OCI-LY7 (cell line): Measurements from ENCODE around the gene ENOX1. TPM values are rescaled to one million over a fixed set of nuclear protein-coding genes. Genes with fewer than 3 reads are reported as not detected.

Experiments used
- BruUV-seq: library from RNA; stranded (reverse); fragments of 400-500 nt; replicated peaks from 2 replicates; lab custom pipeline; 2021; lab: Mats Ljungman, UMichigan
- CTCF ChIA-PET: fragments of 300-600 bp; sonication (Branson Sonifier 250); formaldehyde crosslinking; loops from one replicate; lab custom pipeline; 2022; ENCODE audit warnings: antibody characterized with exemption; ENCODE audit not compliant: unreplicated experiment; lab: Charles Lee
- POLR2A ChIA-PET: fragments of 300-600 bp; sonication (Branson Sonifier 250); formaldehyde crosslinking; loops from one replicate; lab custom pipeline; 2022; ENCODE audit warnings: antibody characterized with exemption; lab: Charles Lee
- DNase-seq: peaks from one replicate; pipeline ENCODE4 v3.0.0-alpha.2; 2015; ENCODE audit warnings: low spot score
- H2AFZ ChIP-seq: fragments of 200-600 bp; sonication (generic), shearing (Covaris generic); 2 replicates; pipeline ENCODE4 v1.6.1; 2014; ENCODE audit warnings: mild to moderate bottlenecking, antibody characterized with exemption, low read length, moderate library complexity
- H3K27ac ChIP-seq: fragments of 200-600 bp; sonication (generic); 2 replicates; pipeline ENCODE4 v1.5.1; 2014; ENCODE audit warnings: mixed run types, low read depth, mild to moderate bottlenecking, moderate library complexity, low read length, inconsistent platforms; ENCODE audit not compliant: poor library complexity, severe bottlenecking
- H3K36me3 ChIP-seq: fragments of 200-600 bp; sonication (generic); 2 replicates; pipeline ENCODE4 v1.6.1; 2014; ENCODE audit warnings: mild to moderate bottlenecking, antibody characterized with exemption, low read length, moderate library complexity, mixed read lengths; ENCODE audit not compliant: insufficient read depth
- H3K4me1 ChIP-seq: fragments of 200-600 bp; sonication (generic); 2 replicates; pipeline ENCODE4 v1.5.1; 2014; ENCODE audit warnings: mild to moderate bottlenecking, low read length; ENCODE audit not compliant: insufficient read depth, poor library complexity, severe bottlenecking
- H3K4me2 ChIP-seq: fragments of 200-600 bp; sonication (generic); 2 replicates; pipeline ENCODE4 v1.6.1; 2014; ENCODE audit warnings: mild to moderate bottlenecking, low read length
- H3K4me3 ChIP-seq: fragments of 200-600 bp; sonication (generic); 2 replicates; pipeline ENCODE4 v1.5.1; 2014; ENCODE audit warnings: mild to moderate bottlenecking, low read depth, low read length; ENCODE audit not compliant: poor library complexity, severe bottlenecking
- H3K79me2 ChIP-seq: fragments of 200-600 bp; sonication (generic); 2 replicates; pipeline ENCODE4 v1.6.1; 2016; ENCODE audit warnings: low read depth, mild to moderate bottlenecking, low read length, moderate library complexity, mixed read lengths; ENCODE audit not compliant: insufficient read depth
- H3K9me2 ChIP-seq: fragments of 200-600 bp; sonication (generic); 2 replicates; pipeline ENCODE4 v1.6.1; 2016; ENCODE audit warnings: mild to moderate bottlenecking, low read length, mixed read lengths; ENCODE audit not compliant: insufficient read depth
- H3K9me3 ChIP-seq: fragments of 200-600 bp; sonication (generic); 2 replicates; pipeline ENCODE4 v1.6.1; 2014; ENCODE audit warnings: mild to moderate bottlenecking, mixed run types, low read length, mixed read lengths
- H4K20me1 ChIP-seq: fragments of 200-600 bp; sonication (generic); 2 replicates; pipeline ENCODE4 v1.6.1; 2014; ENCODE audit warnings: mild to moderate bottlenecking, antibody characterized with exemption, low read length, moderate library complexity, mixed read lengths; ENCODE audit not compliant: insufficient read depth
- EZH2phosphoT487 ChIP-seq: fragments of 200-600 bp; sonication (generic); IDR thresholded peaks from 2 replicates; pipeline ENCODE4 v1.6.1; 2018; ENCODE audit warnings: low read depth, borderline replicate concordance, mild to moderate bottlenecking, mixed run types, antibody characterized with exemption, low read length, moderate library complexity, mixed read lengths
- intact Hi-C: fragments of 100-400 bp; cut with micrococcal nuclease; formaldehyde crosslinking; loops from one replicate; pipeline ENCODE4 v1.10.0; 2022; ENCODE audit not compliant: unreplicated experiment
- total RNA-seq, 2 experiments: library from RNA; depleted of rRNA in 1 of 2; stranded (reverse); fragments of >200 nt in 1 of 2; shearing (Covaris generic) in 1 of 2; gene quantifications; 2 replicates each; pipeline ENCODE4 v1.2.3, GENCODE V29; 2014 to 2022
- TF ChIP-seq, protein P1 (sequence below): fragments of 200-600 bp; sonication (generic); conservative IDR thresholded peaks from 2 replicates; pipeline ENCODE4 v1.5.1; 2014; ENCODE audit warnings: mild to moderate bottlenecking, antibody characterized with exemption, low read length, moderate library complexity, mixed read lengths

Gene ENOX1
- total RNA-seq, 2 experiments from 2014 or later, result 0.03 TPM; not detected in 1

DNA sequence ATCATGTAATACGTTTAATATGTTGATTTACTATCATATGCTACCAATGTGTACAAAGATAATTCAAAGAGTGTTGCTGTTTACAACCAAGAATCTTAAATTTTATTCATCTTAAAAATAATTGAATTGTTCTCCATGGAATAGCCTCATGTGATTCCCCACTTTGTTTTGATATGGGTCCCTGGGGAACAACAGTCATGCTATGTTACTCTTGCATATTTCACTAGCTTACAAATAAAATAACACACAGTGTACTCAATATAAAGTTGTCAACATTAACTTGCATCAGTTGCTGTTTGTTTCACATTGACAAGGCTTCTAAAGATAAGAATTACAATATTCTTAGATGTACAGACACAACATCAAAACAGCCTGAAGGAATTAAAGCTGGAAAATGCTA is 2.3 kb downstream of the ENOX1 start:
- TF ChIP-seq, protein P1, sequence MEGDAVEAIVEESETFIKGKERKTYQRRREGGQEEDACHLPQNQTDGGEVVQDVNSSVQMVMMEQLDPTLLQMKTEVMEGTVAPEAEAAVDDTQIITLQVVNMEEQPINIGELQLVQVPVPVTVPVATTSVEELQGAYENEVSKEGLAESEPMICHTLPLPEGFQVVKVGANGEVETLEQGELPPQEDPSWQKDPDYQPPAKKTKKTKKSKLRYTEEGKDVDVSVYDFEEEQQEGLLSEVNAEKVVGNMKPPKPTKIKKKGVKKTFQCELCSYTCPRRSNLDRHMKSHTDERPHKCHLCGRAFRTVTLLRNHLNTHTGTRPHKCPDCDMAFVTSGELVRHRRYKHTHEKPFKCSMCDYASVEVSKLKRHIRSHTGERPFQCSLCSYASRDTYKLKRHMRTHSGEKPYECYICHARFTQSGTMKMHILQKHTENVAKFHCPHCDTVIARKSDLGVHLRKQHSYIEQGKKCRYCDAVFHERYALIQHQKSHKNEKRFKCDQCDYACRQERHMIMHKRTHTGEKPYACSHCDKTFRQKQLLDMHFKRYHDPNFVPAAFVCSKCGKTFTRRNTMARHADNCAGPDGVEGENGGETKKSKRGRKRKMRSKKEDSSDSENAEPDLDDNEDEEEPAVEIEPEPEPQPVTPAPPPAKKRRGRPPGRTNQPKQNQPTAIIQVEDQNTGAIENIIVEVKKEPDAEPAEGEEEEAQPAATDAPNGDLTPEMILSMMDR, result no peak
- no peak for TF ChIP-seq EZH2phosphoT487
- Histone ChIP-seq H3K4me1 (peaks cover 12% of the 10 kb centered on the region), H3K79me2 (no peaks in the 10 kb centered on the region), H4K20me1 (peaks cover 4% of the 10 kb centered on the region; the same call in 1 of the 2 replicates), H3K27ac (no peak overlapping the region), H3K36me3 (no peaks in the 10 kb centered on the region), H3K9me2 (no peaks in the 10 kb centered on the region), H3K4me3 (no peak overlapping the region), H3K9me3 (no peaks in the 10 kb centered on the region), H2AFZ (no peak overlapping the region), H3K4me2 (no peak overlapping the region)
- POLR2A ChIA-PET, result no interaction called here
- intact Hi-C loops, result no loop called here
- no peak for DNase-seq
- BruUV-seq, result no TSS peak
- CTCF ChIA-PET, result no interaction called here

DNA sequence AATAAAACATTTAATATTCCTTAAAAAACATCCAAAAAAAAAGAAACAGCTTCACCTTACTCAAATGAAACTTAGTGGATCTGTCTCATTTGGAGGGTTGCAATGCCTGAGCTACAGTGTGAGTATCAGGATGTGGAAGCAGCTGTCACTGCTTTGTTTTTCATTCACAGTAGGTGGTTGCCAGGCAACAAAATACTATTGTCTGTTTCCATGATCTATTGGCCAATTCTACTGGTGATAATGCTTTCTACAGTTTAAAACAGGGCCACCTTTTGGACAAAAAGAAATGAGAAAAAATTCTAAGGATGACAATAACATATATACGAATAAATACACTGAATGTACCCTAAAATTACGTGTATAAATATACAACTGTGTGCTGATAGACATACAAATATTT is 3.0 kb downstream of the ENOX1 start:
- intact Hi-C loops, result no loop called here
- H3K36me3 ChIP-seq, result no peaks in the 10 kb centered on the region
- no TSS peak for BruUV-seq
- DNase-seq, result no peak
- H3K4me3 ChIP-seq, result no peak overlapping the region
- no peak overlapping the region for H2AFZ ChIP-seq
- no peaks in the 10 kb centered on the region for H3K9me2 ChIP-seq
- POLR2A ChIA-PET, result no interaction called here
- H3K79me2 ChIP-seq, result no peaks in the 10 kb centered on the region
- peaks cover 4% of the 10 kb centered on the region; the same call in 1 of the 2 replicates for H4K20me1 ChIP-seq
- no peak overlapping the region for H3K27ac ChIP-seq
- H3K4me2 ChIP-seq, result no peak overlapping the region
- H3K9me3 ChIP-seq, result no peaks in the 10 kb centered on the region
- no peak for TF ChIP-seq EZH2phosphoT487
- TF ChIP-seq, protein P1, result no peak
- H3K4me1 ChIP-seq, result peaks cover 12% of the 10 kb centered on the region
- CTCF ChIA-PET, result no interaction called here

DNA sequence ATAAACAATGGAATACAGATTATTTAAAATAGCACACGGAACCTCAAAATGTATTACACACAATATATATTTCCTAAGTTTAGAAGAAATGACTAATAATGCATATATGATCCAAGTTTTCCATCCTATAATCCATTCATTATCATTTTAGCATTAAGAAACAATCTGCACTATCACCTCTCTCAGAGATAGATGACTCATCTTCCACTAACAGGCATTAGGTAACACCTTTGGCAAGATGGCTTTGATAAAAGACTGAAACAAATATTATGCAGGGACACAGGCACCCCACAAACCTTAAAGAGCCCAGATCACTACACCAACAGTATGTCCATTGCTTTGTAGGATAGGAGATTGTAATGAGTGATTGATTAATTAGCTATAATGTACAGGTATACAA is 4.1 kb downstream of the ENOX1 start:
- Histone ChIP-seq H3K4me2 (no peak overlapping the region), H3K79me2 (no peaks in the 10 kb centered on the region), H3K4me3 (no peak overlapping the region), H3K27ac (no peak overlapping the region), H3K9me2 (no peaks in the 10 kb centered on the region), H3K4me1 (peaks cover 10% of the 10 kb centered on the region), H3K9me3 (no peaks in the 10 kb centered on the region), H3K36me3 (no peaks in the 10 kb centered on the region), H2AFZ (no peak overlapping the region), H4K20me1 (peaks cover 4% of the 10 kb centered on the region; the same call in 1 of the 2 replicates)
- no TSS peak for BruUV-seq
- no peak for TF ChIP-seq EZH2phosphoT487
- TF ChIP-seq, protein P1, result no peak
- CTCF ChIA-PET, result no interaction called here
- POLR2A ChIA-PET, result no interaction called here
- no peak for DNase-seq
- intact Hi-C loops, result no loop called here
